Endothelial cell of umbilical vein (primary cell): Measurements from ENCODE around the gene METTL15. TPM values are rescaled to one million over a fixed set of nuclear protein-coding genes. Genes with fewer than 3 reads are reported as not detected.

Experiments used
- BruUV-seq: library from RNA; stranded (reverse); fragments of 400-500 nt; replicated peaks from 2 replicates; lab custom pipeline; 2021; lab: Mats Ljungman, UMichigan
- CTCF ChIA-PET: fragments of 300-600, 350-600 bp; sonication (Branson Sonifier 250); formaldehyde crosslinking; loops from one replicate; lab custom pipeline; 2021; ENCODE audit warnings: antibody characterized with exemption, inconsistent platforms; lab: Charles Lee
- POLR2A ChIA-PET: fragments of 300-600, 350-600 bp; sonication (Branson Sonifier 250); formaldehyde crosslinking; loops from one replicate; lab custom pipeline; 2021; ENCODE audit warnings: antibody characterized with exemption, inconsistent platforms; lab: Charles Lee
- DNase-seq: peaks from one replicate; pipeline ENCODE4 v3.0.0-alpha.2; 2011; ENCODE audit warnings: low read depth, low spot score
- FAIRE-seq: peaks from 2 replicates; lab custom pipeline; 2011; peaks lifted over from hg19 to GRCh38; lab: Jason Lieb, UNC
- H2AFZ ChIP-seq: 2 replicates; pipeline ENCODE4 v1.6.0; 2012; ENCODE audit warnings: low read depth, low read length, control low read depth, inconsistent platforms
- H3K27ac ChIP-seq: 2 replicates; pipeline ENCODE4 v1.5.1; 2011; ENCODE audit warnings: low read depth, mild to moderate bottlenecking, control low read depth, low read length, moderate library complexity; ENCODE audit not compliant: insufficient read depth
- H3K27me3 ChIP-seq, 2 experiments: 2 replicates each; pipeline versions ENCODE4 v1.6.0 to v1.6.1; 2011; ENCODE audit warnings: low read length in 2 of 2, mixed read lengths in 1 of 2; ENCODE audit not compliant: control insufficient read depth in 2 of 2, insufficient read depth in 2 of 2
- H3K36me3 ChIP-seq, 2 experiments: 2 replicates in 1 of 2; 3 replicates in 1 of 2; pipeline ENCODE4 v1.5.1; 2011; ENCODE audit warnings: low read length in 2 of 2, mild to moderate bottlenecking in 1 of 2, moderate library complexity in 1 of 2; ENCODE audit not compliant: control insufficient read depth in 2 of 2, insufficient read depth in 2 of 2; ENCODE audit errors: extremely low read depth in 1 of 2
- H3K4me1 ChIP-seq: 3 replicates; pipeline ENCODE4 v1.5.1; 2011; ENCODE audit warnings: mild to moderate bottlenecking, low read length; ENCODE audit not compliant: control insufficient read depth, insufficient read depth; ENCODE audit errors: extremely low read depth
- H3K4me2 ChIP-seq: 2 replicates; pipeline ENCODE4 v1.6.1; 2011; ENCODE audit warnings: low read length, control low read depth, mixed read lengths; ENCODE audit not compliant: insufficient read depth
- H3K4me3 ChIP-seq, 3 experiments: fragments of 200-600 bp in 1 of 3; sonication (generic), shearing (Covaris generic) in 1 of 3; replicated peaks in 1 of 3; 2 replicates each; pipeline ENCODE4 v1.5.1; 2011 to 2016; ENCODE audit warnings: control low read depth in 3 of 3, low read length in 3 of 3, mild to moderate bottlenecking in 2 of 3, inconsistent platforms in 1 of 3, low read depth in 1 of 3, moderate library complexity in 1 of 3; ENCODE audit not compliant: insufficient read depth in 1 of 3
- H3K79me2 ChIP-seq: 2 replicates; pipeline ENCODE4 v1.6.0; 2012; ENCODE audit warnings: low read length, inconsistent platforms; ENCODE audit not compliant: control insufficient read depth, insufficient read depth
- H3K9ac ChIP-seq: replicated peaks from 2 replicates; pipeline ENCODE3; 2011; ENCODE audit warnings: low read length, control low read depth; ENCODE audit not compliant: insufficient read depth; ENCODE audit errors: extremely low read depth
- H3K9me1 ChIP-seq: replicated peaks from 3 replicates; pipeline ENCODE4 v1.6.0; 2011; ENCODE audit warnings: mild to moderate bottlenecking, low read length; ENCODE audit not compliant: control insufficient read depth, insufficient read depth; ENCODE audit errors: extremely low read depth
- H3K9me3 ChIP-seq: replicated peaks from 2 replicates; pipeline ENCODE4 v1.5.1; 2012; ENCODE audit warnings: low read length, inconsistent platforms; ENCODE audit not compliant: control insufficient read depth, insufficient read depth
- H4K20me1 ChIP-seq: replicated peaks from 2 replicates; pipeline ENCODE3; 2011; ENCODE audit warnings: mild to moderate bottlenecking, low read length; ENCODE audit not compliant: control insufficient read depth, insufficient read depth; ENCODE audit errors: extremely low read depth
- CTCF ChIP-seq, 2 donors: IDR thresholded peaks; 1 replicate in 1 of 2; 2 replicates in 1 of 2; pipeline ENCODE4 v1.5.1; 2011; ENCODE audit warnings: low read length in 2 of 2, mild to moderate bottlenecking in 2 of 2, moderate library complexity in 2 of 2, control low read depth in 1 of 2, inconsistent platforms in 1 of 2, low read depth in 1 of 2; ENCODE audit not compliant: insufficient read depth in 1 of 2; ENCODE audit errors: extremely low read depth in 1 of 2
- EZH2 ChIP-seq: IDR thresholded peaks from 2 replicates; pipeline ENCODE4 v1.6.1; 2012; ENCODE audit warnings: borderline replicate concordance, low read depth, mild to moderate bottlenecking, moderate library complexity, low read length, inconsistent platforms; ENCODE audit not compliant: severe bottlenecking
- FOS ChIP-seq: IDR thresholded peaks from 2 replicates; pipeline ENCODE4 v1.6.1; 2011; ENCODE audit warnings: mild to moderate bottlenecking, low read length, moderate library complexity, borderline replicate concordance; ENCODE audit not compliant: insufficient read depth
- GATA2 ChIP-seq: IDR thresholded peaks from 2 replicates; pipeline ENCODE4 v1.7.0; 2011; ENCODE audit warnings: low read depth, mild to moderate bottlenecking, moderate library complexity, mixed read lengths, low read length; ENCODE audit not compliant: insufficient read length, insufficient read depth
- JUN ChIP-seq: IDR thresholded peaks from 2 replicates; pipeline ENCODE4 v1.6.1; 2011; ENCODE audit warnings: borderline replicate concordance, low read depth; ENCODE audit not compliant: insufficient read length, insufficient read depth
- MYC ChIP-seq: IDR thresholded peaks from one replicate; pipeline ENCODE4 v1.6.1; 2011; ENCODE audit warnings: mild to moderate bottlenecking, low read depth, low read length
- POLR2A ChIP-seq: IDR thresholded peaks from 2 replicates; pipeline ENCODE4 v1.6.1; 2012; ENCODE audit warnings: low read depth, mild to moderate bottlenecking, control low read depth, low read length
- POLR2AphosphoS5 ChIP-seq: IDR thresholded peaks from 2 replicates; pipeline ENCODE4 v1.6.1; 2012; ENCODE audit warnings: low read depth, mild to moderate bottlenecking, control low read depth, low read length, moderate library complexity; ENCODE audit not compliant: insufficient read depth
- dilution Hi-C: fragments of 300-500 bp; cut with MboI; formaldehyde crosslinking; loops from one replicate; pipeline ENCODE4 v1.15.0; 2019; ENCODE audit warnings: low sequenced_read_pairs; ENCODE audit not compliant: extremely low pct_ligation_motif_present
- intact Hi-C: fragments of 100-400 bp; cut with micrococcal nuclease; formaldehyde crosslinking; loops from one replicate; pipeline ENCODE4 v1.10.0; 2022
- polyA plus RNA-seq, 4 experiments: library from polyadenylated mRNA; depleted of rRNA in 3 of 4; stranded (reverse) in 3 of 4; unstranded in 1 of 4; fragments of >200 nt; gene quantifications; 2 replicates each; pipeline versions ENCODE4 v1.2.1 to v1.2.3, GENCODE V29; 2011 to 2012; ENCODE audit warnings: missing spikeins in 1 of 4
- total RNA-seq: library from RNA; stranded (reverse); gene quantifications from 2 replicates; pipeline ENCODE4 v1.2.3, GENCODE V29; 2021

METTL15 gene
- total and polyA plus RNA-seq, 2 donors (not counting 3 experiments of a cell fraction or from before 2014, with no cell fraction given), result 3.2 to 12.1 TPM

GRCh38 chr11:28232649-28233048 lies 124.5 kb downstream of the METTL15 start:
- H3K27me3 ChIP-seq, result no peaks in the 10 kb centered on the region
- no peak overlapping the region for H3K4me2 ChIP-seq
- BruUV-seq, result no TSS peak
- H3K36me3 ChIP-seq, result no peaks in the 10 kb centered on the region
- dilution Hi-C loops (no loop called here), intact Hi-C loops (no loop called here)
- no peak overlapping the region for H3K9ac ChIP-seq
- ChIA-PET CTCF (no interaction called here), POLR2A (no interaction called here)
- H3K9me3 ChIP-seq, result no peaks in the 10 kb centered on the region
- peaks cover 13% of the 10 kb centered on the region for H3K4me1 ChIP-seq
- DNase-seq (no peak), FAIRE-seq (no peak)
- no peak overlapping the region for H3K4me3 ChIP-seq
- no peak overlapping the region for H3K27ac ChIP-seq
- H2AFZ ChIP-seq, result no peak overlapping the region
- H3K79me2 ChIP-seq, result no peaks in the 10 kb centered on the region
- no peaks in the 10 kb centered on the region for H4K20me1 ChIP-seq
- H3K9me1 ChIP-seq, result peaks cover 3% of the 10 kb centered on the region
- TF ChIP-seq EZH2, result no peak
- no peak for TF ChIP-seq POLR2A
- TF ChIP-seq MYC, result no peak
- no peak for TF ChIP-seq GATA2
- TF ChIP-seq CTCF (IDR thresholded peaks at IDR 0.05; ENCODE audit: extremely low read depth in 1 of 2, insufficient read depth in 1 of 2, low read depth in 1 of 2, low read length in 2 of 2), result no peak
- no peak for TF ChIP-seq FOS
- TF ChIP-seq JUN, result no peak
- TF ChIP-seq POLR2AphosphoS5, result no peak
